ENCODE data around the gene DEAF1. TPM values are rescaled to one million over a fixed set of nuclear protein-coding genes. Genes with fewer than 3 reads are reported as not detected.
A peak's percentile ranks its signal among the peaks of the same experiment; 100 is the strongest.

The DEAF1 gene
- total RNA-seq, 2 experiments from 2014 or later = 59.1 to 59.3 TPM

DNA sequence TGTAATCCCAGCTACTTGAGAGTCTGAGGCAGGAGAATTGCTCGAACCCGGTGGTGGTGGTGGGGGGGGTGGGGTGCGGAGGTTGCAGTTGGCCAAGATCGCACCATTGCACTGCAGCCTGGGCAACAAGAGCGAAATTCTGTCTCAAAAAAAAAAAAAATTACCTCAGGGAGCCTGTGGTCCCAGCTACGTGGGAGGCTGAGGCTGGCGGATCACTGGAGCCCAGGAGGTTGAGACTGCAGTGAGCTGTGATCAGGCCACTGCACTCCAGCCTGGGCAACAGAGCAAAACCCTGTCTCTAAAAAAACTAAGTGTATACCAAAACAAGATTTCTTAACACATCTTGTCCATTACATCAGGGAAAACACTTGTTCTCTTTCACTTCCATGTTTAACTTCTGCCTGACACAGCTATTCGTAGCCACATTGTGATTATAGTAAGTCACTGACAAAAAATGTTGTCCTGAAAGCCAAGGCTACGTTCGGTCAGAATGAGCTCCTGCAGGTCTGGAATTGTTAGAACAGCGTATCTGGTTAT is 2.0 kb upstream of the DEAF1 start:
- no peaks in the 10 kb centered on the region for H3K9me3 Mint-ChIP-seq
- intact Hi-C loops (cut with micrococcal nuclease) = no loop called here

DNA sequence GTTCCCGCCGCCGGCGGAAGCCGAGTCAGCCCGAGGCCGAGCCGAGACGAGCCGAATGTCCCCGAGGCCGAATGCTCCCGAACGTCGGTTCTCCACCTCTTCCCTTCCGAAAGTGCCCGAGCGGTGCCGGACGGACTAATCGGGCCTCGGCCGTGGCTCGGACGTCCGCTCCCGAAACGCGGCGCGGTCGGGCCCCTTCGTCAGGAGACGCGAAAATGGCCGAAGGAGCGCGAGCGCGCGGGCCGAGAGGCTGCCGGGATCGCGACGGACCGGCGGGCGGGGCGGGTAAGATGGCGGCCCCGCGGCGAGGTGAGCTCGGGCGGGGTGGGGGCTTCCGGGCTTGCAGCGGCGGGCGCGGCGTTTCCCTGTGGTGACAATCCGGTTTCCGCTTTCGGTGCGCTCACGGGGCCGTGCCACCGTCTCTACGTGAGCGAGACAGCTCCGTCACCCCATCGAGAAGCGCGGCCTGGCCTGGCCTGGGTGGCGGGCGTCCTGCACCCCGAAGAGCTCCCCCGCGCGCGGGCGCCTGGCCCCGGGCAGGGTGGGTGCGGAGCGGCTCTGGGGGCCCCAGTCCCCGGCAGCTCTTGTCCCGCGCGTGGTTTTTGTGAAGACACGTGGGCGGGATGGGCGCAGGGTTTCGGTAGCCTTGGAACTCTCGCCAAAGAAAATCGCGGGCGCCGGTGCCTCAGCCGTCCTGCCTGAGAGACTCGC is 671 bp upstream of the DEAF1 start, which contains the start of gene TMEM80:
TMEM80 (plus strand) TSS at position 279 of the 711 bp plus-strand sequence; CDS start at position 291, 12 bp downstream.
- ChIA-PET POLR2A (interaction anchor here (0.6 to 4.1 kb wide), 15 partner anchors 8 to 489 kb away, joined by 3 to 20 read pairs (median 3); partner anchors contain the start of genes BET1L, PHRF1 and RIC8A), CTCF (interaction anchor here (0.9 to 4.4 kb wide), 8 partner anchors 14 to 160 kb away, joined by 3 to 35 read pairs (median 4); no protein-coding TSS in a partner anchor)
- H3K4me1 Mint-ChIP-seq (ENCODE audit: low read depth) = peaks cover 48% of the 10 kb centered on the region

More for the DNA sequence above, 2.0 kb upstream of the DEAF1 start:
- TF ChIP-seq, protein P1, sequence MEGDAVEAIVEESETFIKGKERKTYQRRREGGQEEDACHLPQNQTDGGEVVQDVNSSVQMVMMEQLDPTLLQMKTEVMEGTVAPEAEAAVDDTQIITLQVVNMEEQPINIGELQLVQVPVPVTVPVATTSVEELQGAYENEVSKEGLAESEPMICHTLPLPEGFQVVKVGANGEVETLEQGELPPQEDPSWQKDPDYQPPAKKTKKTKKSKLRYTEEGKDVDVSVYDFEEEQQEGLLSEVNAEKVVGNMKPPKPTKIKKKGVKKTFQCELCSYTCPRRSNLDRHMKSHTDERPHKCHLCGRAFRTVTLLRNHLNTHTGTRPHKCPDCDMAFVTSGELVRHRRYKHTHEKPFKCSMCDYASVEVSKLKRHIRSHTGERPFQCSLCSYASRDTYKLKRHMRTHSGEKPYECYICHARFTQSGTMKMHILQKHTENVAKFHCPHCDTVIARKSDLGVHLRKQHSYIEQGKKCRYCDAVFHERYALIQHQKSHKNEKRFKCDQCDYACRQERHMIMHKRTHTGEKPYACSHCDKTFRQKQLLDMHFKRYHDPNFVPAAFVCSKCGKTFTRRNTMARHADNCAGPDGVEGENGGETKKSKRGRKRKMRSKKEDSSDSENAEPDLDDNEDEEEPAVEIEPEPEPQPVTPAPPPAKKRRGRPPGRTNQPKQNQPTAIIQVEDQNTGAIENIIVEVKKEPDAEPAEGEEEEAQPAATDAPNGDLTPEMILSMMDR (IDR thresholded peaks at IDR 0.05) = no peak
- H3K27me3 Mint-ChIP-seq = no peaks in the 10 kb centered on the region
- ATAC-seq (no peak), DNase-seq (no peak)
- H3K36me3 Mint-ChIP-seq (ENCODE audit: low read depth) = peaks cover 12% of the 10 kb centered on the region
- peaks cover 35% of the 10 kb centered on the region for H3K4me1 Mint-ChIP-seq (ENCODE audit: low read depth)
- POLR2A ChIA-PET = interaction anchor here (0.6 to 1.5 kb wide), 7 partner anchors 25 to 158 kb away, joined by 3 to 5 read pairs (median 4); no protein-coding TSS in a partner anchor
- H3K4me3 Mint-ChIP-seq = peak overlapping the region; percentile 88
- H3K27ac Mint-ChIP-seq = peak overlapping the region; percentile 17
- CTCF ChIA-PET = interaction anchor here (0.8 to 4.4 kb wide), 8 partner anchors 8 to 161 kb away, joined by 3 to 35 read pairs (median 4); no protein-coding TSS in a partner anchor

DNA sequence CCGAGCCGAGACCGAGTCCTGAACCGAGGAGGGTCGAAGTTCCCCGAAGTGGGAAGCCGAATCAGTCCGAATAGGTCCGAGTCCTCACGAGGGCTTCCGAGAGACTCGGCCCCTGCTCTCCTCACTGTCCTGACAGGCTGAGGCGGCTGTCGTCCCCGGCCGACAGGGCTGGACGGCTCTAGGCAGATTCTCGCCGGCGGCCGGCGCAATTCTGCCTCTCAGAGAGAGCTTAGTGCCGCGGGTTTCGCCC is 191 bp upstream of the DEAF1 start:
- H3K36me3 Mint-ChIP-seq (ENCODE audit: low read depth) = peaks cover 18% of the 10 kb centered on the region
- DNase-seq = no peak
- H3K27ac Mint-ChIP-seq = peak overlapping the region; percentile 94
- TF ChIP-seq, protein P1 (IDR thresholded peaks at IDR 0.05) = no peak
- intact Hi-C loops (cut with micrococcal nuclease) = no loop called here
- peak overlapping the region; percentile 88 for H3K4me3 Mint-ChIP-seq
- no peak for ATAC-seq
- CTCF ChIA-PET = interaction anchor here (0.9 to 4.4 kb wide), 6 partner anchors 27 to 159 kb away, joined by 3 to 35 read pairs (median 4); no protein-coding TSS in a partner anchor
- no peaks in the 10 kb centered on the region for H3K27me3 Mint-ChIP-seq
- H3K4me1 Mint-ChIP-seq (ENCODE audit: low read depth) = peaks cover 51% of the 10 kb centered on the region
- no peaks in the 10 kb centered on the region for H3K9me3 Mint-ChIP-seq
- POLR2A ChIA-PET = interaction anchor here (0.9 to 4.1 kb wide), 10 partner anchors 8 to 488 kb away, joined by 3 to 20 read pairs (median 4); partner anchors contain the start of genes BET1L, PHRF1 and RIC8A

More for the DNA sequence above, 671 bp upstream of the DEAF1 start, which contains the start of gene TMEM80:
- intact Hi-C loops (cut with micrococcal nuclease) = no loop called here
- H3K4me3 Mint-ChIP-seq = peak within 1 kb of the TSS; percentile 88
- H3K36me3 Mint-ChIP-seq (ENCODE audit: low read depth) = peaks cover 18% of the 10 kb centered on the region
- peak; percentile 99 for DNase-seq
- TF ChIP-seq, protein P1 (IDR thresholded peaks at IDR 0.05) = no peak
- peak within 1 kb of the TSS; percentile 94 for H3K27ac Mint-ChIP-seq
- H3K9me3 Mint-ChIP-seq = no peaks in the 10 kb centered on the region
- ATAC-seq = peak; percentile 79
- H3K27me3 Mint-ChIP-seq = no peaks in the 10 kb centered on the region

DNA sequence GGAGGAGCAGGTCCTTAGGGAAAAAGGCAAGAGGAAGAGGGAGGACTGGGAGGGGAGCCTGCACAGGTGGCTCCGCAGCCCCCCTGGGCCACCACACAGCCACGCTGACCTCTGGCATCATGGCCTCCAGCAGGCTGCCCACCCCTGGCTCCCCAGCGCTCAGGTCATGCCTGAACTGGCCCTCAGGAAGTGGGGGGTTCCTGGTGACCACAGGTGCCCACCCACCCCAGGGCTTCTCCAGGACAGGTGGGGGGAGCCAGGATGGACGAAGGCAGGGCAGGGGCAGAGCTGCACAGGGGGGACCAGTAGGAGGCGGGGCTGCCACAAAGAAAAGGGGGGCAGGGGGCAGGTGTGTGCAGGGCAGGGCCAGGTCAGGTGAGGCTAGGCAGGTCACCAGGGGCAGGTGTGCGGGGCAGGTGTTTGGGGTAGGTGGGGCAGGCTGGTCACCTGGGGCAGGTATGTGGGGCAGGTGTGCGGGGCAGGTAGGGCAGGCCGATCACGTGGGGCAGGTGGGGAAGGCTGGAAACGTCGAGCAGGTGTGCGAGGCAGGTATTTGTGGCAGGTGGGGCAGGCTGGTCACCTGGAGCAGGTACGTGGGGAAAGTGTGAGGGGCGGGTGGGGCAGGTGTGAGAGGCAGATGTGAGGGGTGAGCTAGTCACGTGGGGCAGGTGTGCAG is 997 bp downstream of the DEAF1 start:
- intact Hi-C loops (cut with micrococcal nuclease) = no loop called here
- ATAC-seq (no peak), DNase-seq (no peak)
- POLR2A ChIA-PET = interaction anchor here (0.8 to 4.1 kb wide), 4 partner anchors 10 to 116 kb away, joined by 4 to 20 read pairs (median 4); partner anchors contain the start of gene SCT
- H3K4me1 Mint-ChIP-seq (ENCODE audit: low read depth) = peaks cover 59% of the 10 kb centered on the region
- no peaks in the 10 kb centered on the region for H3K27me3 Mint-ChIP-seq
- no peaks in the 10 kb centered on the region for H3K9me3 Mint-ChIP-seq
- peak overlapping the region; percentile 89 for H3K27ac Mint-ChIP-seq
- H3K36me3 Mint-ChIP-seq (ENCODE audit: low read depth) = peaks cover 26% of the 10 kb centered on the region
- TF ChIP-seq, protein P1 (IDR thresholded peaks at IDR 0.05) = no peak
- peak overlapping the region; percentile 88 for H3K4me3 Mint-ChIP-seq
- CTCF ChIA-PET = interaction anchor here (1.6 kb wide), 1 partner anchor 12 kb away, joined by 6 read pairs; no protein-coding TSS in a partner anchor

Measured in activated CD8-positive, alpha-beta T cell treated with anti-CD3 and anti-CD28 coated beads for 36 hours (primary cell).